Cardiac muscle cell (in vitro differentiated cells and primary cell): ENCODE results near the gene LRRC75B. TPM values are rescaled to one million over a fixed set of nuclear protein-coding genes. Genes with fewer than 3 reads are reported as not detected.
A peak's percentile ranks its signal among the peaks of the same experiment; 100 is the strongest.
"Not testable (repeated sequence)": the region's sequence is repeated elsewhere in the genome, so short reads cannot be mapped to it uniquely, and the experiment has no call there.

Experiments used
- DNase-seq, 2 donors: peaks; one replicate each; pipeline versions ENCODE4 v3.0.0 to v3.0.0-alpha.2; 2010 to 2017; ENCODE audit warnings: low read depth in 1 of 2, low spot score in 1 of 2
- H3K27ac ChIP-seq: fragments of 200-600 bp; sonication (generic); 2 replicates; pipeline ENCODE4 v1.5.1; 2016
- H3K27me3 ChIP-seq: fragments of 200-600 bp; sonication (generic); 2 replicates; pipeline ENCODE4 v1.6.0; 2016; ENCODE audit warnings: control low read depth
- H3K36me3 ChIP-seq: fragments of 200-600 bp; sonication (generic); 2 replicates; pipeline ENCODE4 v1.5.1; 2016; ENCODE audit warnings: control low read depth
- H3K4me1 ChIP-seq: fragments of 200-600 bp; sonication (generic); 2 replicates; pipeline ENCODE4 v1.8.1; 2017; ENCODE audit warnings: low read depth, mild to moderate bottlenecking, mixed run types
- H3K4me3 ChIP-seq: fragments of 200-600 bp; sonication (generic); 2 replicates; pipeline ENCODE4 v1.5.1; 2016; ENCODE audit warnings: mild to moderate bottlenecking
- H3K9me3 ChIP-seq: fragments of 200-600 bp; sonication (generic); 2 replicates; pipeline ENCODE4 v1.5.1; 2017; ENCODE audit warnings: low read depth, mild to moderate bottlenecking, control low read depth
- CTCF ChIP-seq: IDR thresholded peaks from 2 replicates; pipeline ENCODE4 v1.5.1; 2012; ENCODE audit warnings: low read depth, mild to moderate bottlenecking, low read length
- polyA plus RNA-seq: library from polyadenylated mRNA; unstranded; fragments of >200 nt; fragmentation: Nextera tagmentation; extraction: Ambion mirVana; gene quantifications from 2 replicates; pipeline ENCODE4 v1.2.1, GENCODE V29; 2016
- total RNA-seq: library from RNA; depleted of rRNA; stranded (reverse); fragments of >200 nt; gene quantifications from 2 replicates; pipeline ENCODE4 v1.2.3, GENCODE V29; 2016

The LRRC75B gene, protein sequence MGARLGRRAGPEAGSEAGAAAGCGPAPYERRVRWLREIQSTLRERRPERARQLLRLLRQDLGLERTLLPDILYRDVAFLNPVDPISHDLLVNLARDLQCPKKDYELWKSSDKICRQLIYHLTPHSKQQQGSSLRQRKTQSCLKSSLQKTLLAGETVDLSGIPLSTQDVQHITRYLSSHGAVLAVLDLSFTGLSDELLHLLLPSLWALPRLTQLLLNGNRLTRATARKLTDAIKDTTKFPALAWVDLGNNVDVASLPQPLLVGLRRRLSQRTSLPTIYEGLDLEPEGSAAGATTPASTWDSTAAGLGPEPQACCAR
- total RNA-seq: 33.0 and 42.4 TPM in 2 replicates
- 48.4 and 58.5 TPM in 2 replicates for polyA plus RNA-seq

- Histone ChIP-seq H3K9me3 (no peaks in the 10 kb centered on the region), H3K36me3 (peaks cover 5% of the 10 kb centered on the region), H3K4me3 (peak within 1 kb of the TSS; percentile 57), H3K27me3 (no peaks in the 10 kb centered on the region), H3K27ac (peak within 1 kb of the TSS; percentile 75), H3K4me1 (no peaks in the 10 kb centered on the region)
- DNase-seq: peak; percentile 92 to 95
- no peak for TF ChIP-seq CTCF
These were observed at the start of gene LRRC75B for GRCh38 chr22:24592851-24593558. TSS of gene LRRC75B (minus strand) at chr22:24593073. CDS start at chr22:24593039, 34 bp downstream.

- H3K27ac ChIP-seq, H3K4me3 ChIP-seq, H3K9me3 ChIP-seq, H3K27me3 ChIP-seq, H3K4me1 ChIP-seq, DNase-seq, H3K36me3 ChIP-seq: not testable (repeated sequence)
These were observed 49.4 kb upstream of the LRRC75B start for GRCh38 chr22:24642307-24642706.

DNA sequence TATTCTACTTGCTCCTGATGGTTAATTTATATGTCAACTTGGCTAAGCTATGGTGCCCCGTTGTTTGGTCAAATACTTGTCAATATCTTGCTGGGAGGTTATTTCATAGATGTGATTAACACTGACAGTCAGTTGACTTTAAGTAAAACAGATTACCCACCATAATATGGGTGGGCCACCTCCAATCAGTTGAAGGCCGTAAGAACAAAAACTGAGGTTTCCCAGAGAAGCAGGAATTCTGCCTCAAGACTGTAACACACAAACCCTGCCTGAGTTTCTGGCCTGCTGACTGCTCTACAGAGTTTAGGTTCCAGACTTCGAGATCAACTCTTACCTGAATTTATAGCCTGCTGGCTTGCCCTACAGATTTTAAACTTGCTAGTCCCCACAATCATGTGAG, 43.6 kb upstream of the LRRC75B start:
- not testable (repeated sequence) for H3K4me1 ChIP-seq, H3K4me3 ChIP-seq, H3K27me3 ChIP-seq, H3K9me3 ChIP-seq, H3K27ac ChIP-seq, H3K36me3 ChIP-seq, DNase-seq

- TF ChIP-seq CTCF: peak; percentile 35
- peak in 1 of 2 donors; percentile 8 for DNase-seq
- not testable (repeated sequence) for H3K4me1 ChIP-seq
These were observed 42.0 kb upstream of the LRRC75B start for GRCh38 chr22:24634776-24635389.

GRCh38 chr22:24633231-24634023, 40.6 kb upstream of the LRRC75B start:
- H3K27me3 ChIP-seq, H3K4me1 ChIP-seq, H3K4me3 ChIP-seq, H3K36me3 ChIP-seq, H3K9me3 ChIP-seq, H3K27ac ChIP-seq: not testable (repeated sequence)
- DNase-seq: peak in 1 of 2 donors; percentile 58

More at GRCh38 chr22:24634776-24635389, 42.0 kb upstream of the LRRC75B start:
- H3K9me3 ChIP-seq, H3K4me3 ChIP-seq, H3K27me3 ChIP-seq, H3K27ac ChIP-seq, H3K36me3 ChIP-seq: not testable (repeated sequence)

GRCh38 chr22:24632642-24633041, 39.8 kb upstream of the LRRC75B start:
- not testable (repeated sequence) for H3K4me3 ChIP-seq, H3K36me3 ChIP-seq, H3K4me1 ChIP-seq, H3K27me3 ChIP-seq, H3K27ac ChIP-seq, H3K9me3 ChIP-seq
- peak; percentile 28 to 63 for DNase-seq

DNA sequence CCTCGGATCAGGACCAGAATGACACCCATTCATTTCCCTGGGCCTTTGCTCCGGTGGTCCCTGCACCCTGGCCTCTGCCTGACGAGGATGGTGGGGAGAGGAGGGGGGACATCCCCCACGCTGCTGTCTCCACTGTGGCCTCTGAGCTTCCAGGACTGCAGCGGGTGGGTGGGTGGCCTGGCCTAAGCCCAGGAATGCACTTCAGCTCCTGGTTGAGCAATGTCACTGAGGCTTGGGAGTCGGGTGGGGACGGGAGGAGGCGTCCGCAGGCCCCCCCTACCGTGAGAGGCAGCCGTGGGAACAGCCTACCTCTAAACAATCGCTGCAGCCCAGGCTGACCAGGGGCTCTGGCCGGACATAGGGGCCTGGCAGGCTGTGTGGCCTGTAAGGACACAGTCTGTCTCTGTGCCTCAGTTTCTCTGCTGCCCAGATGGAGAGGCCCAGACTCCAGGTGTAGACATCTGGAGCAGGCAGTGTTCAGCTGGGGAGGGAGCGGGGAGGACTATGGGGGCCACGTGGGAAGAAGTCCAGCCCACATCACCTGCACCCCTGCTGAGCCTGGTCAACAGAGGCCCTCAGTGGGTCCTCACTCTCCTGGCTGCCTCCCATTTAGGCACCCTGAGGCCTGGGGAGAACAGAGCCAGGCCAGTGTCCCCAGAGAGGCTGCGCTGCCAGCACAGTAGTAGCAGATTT, 38.7 kb upstream of the LRRC75B start:
- not testable (repeated sequence) for H3K4me3 ChIP-seq, H3K9me3 ChIP-seq, H3K36me3 ChIP-seq, H3K4me1 ChIP-seq, H3K27me3 ChIP-seq
- DNase-seq: peak in 1 of 2 donors; percentile 67
- peak overlapping the region; percentile 43 for H3K27ac ChIP-seq

DNA sequence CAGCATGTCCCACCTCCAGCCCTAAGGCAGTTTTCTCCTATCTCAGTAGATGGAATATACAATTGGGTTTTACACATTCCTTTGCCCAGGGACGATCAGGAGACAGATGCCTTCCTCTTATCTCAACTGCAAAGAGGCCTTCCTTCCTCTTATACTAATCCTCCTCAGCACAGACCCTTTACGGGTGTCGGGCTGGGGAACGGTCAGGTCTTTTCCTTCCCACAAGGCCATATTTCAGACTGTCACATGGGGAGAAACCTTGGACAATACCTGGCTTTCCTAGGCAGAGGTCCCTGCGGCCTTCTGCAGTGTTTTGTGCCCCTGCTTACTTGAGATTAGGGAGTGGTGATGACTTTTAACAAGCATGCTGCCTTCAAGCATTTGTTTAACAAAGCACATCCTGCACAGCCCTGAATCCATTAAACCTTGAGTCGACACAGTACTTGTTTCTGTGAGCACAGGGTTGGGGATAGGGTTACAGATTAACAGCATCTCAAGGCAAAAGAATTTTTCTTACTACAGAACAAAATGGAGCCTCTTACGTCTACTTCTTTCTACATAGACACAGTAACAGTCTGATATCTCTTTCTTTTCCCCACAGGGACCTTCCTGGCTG, 38.0 kb upstream of the LRRC75B start:
- H3K9me3 ChIP-seq, H3K4me3 ChIP-seq, H3K27me3 ChIP-seq, H3K4me1 ChIP-seq, H3K36me3 ChIP-seq: not testable (repeated sequence)
- peak overlapping the region; percentile 43 for H3K27ac ChIP-seq
- DNase-seq: peak in 1 of 2 donors; percentile 36
